GM19467 (cell line): ENCODE results near the gene C4B.

Source experiments
- ATAC-seq: cut with Tn5 transposase; IDR thresholded peaks from one replicate; pipeline ENCODE4 v1.9.1; 2021; ENCODE audit warnings: mild to moderate bottlenecking, moderate library complexity; ENCODE audit not compliant: unreplicated experiment

The C4B gene

GRCh38 chr6:32079566-32080290 is 65.1 kb downstream of the C4B start:
- ATAC-seq: no peak

DNA sequence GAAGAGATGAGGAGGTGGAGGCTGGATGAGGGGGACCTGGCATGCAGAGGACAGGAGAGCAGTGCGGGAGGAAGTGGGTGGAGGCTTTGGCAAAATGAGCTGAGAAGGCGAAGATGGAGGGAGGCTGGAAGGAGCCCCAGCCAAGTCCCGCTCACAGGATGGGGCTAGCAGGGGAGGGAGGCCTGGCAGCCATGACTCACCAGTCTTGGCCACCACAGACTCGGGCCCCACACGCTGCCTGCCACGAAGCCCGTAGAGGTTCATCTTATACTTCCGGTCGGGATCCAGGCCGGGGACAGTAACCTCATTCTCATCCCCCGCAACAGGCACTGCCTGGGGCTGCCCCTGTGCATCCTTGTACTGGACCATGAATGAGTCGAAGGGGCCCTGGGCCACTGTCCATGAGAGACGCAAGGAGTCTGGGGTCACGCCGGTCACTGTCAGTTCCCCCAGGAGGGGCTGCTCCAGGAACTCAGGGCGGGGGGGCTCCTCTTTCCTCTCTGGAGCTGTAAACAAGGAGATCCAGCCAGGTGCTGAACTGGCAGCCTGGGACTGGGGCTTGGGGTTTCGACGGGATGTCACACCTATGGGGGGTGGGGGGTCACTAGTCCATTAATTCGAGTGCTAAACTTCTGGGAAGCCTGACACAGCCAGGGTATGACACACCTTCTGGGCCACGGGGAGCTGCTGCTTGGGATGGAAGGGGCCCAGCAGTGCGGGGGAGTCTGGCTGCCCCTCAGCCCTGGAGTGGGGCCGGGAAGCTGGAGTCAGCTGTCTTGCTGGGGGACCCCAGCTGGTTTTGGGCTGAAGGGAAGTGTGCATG is 66.8 kb downstream of the C4B start:
- ATAC-seq: no peak

DNA sequence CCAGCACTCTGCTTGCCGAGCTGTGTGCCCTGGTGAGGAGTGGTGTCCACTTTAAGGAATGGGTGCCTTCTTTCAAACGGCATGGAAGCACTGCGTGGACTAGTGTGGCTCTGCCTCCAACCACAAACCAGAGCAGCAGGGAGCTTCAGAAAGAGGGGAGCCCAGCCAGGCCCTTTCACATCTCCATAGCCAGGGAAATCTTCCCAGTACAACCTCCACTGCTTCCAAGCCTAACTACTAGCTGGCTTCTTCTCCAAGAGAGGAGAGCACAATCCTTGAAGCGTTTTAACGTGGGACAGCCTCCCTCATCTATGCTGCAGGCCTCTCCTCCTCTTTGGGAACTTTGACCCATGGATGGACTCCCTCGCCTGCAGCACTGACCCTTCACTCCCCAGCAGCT is 67.9 kb downstream of the C4B start:
- no peak for ATAC-seq

GRCh38 chr6:32082935-32083334 is 68.3 kb downstream of the C4B start:
- ATAC-seq: no peak

DNA sequence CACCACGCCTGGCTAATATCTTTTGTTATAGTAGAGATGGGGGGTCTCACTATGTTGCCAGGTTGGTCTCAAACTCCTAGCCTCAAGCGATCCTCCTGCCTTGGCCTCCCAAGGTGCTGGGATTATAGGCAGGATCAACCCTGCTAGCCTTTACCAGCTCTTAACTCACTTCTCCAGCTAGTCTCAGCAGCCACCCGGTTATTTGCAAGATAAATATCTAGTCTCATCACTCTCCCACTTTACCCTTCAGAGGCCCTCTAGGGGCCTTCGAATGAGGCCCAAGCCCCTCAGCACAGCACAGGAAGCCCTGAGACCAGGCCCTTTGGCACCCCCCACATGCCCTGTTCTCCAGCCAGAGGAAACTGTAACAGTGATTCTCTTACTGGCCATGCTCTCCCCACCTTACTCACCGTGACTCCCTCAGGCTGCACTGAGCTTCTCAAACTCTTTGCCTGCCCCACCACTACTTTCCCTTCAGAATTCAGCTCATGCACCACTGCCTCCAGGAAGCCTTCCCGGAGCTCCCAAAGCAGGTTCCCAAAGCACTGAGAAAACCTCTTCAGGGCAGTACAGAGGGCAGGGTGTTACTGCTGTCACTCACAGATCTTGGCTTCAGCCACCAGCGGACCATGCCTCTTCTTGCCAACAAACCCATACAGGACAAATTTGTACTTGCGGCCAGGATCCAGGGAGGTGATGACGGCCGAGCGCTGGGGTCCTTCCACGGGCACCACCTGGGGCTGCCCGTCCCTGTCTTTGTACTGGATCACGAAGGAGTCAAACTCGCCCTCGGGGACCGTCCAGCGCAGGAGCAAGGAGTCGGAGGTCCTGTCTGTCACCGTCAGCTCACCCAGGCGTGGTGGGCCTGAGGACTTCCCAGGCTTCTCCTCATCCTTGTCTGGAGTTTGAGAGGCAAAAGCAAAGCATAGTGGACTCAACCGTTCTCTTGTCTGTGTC is 69.5 kb downstream of the C4B start:
- ATAC-seq: no peak

DNA sequence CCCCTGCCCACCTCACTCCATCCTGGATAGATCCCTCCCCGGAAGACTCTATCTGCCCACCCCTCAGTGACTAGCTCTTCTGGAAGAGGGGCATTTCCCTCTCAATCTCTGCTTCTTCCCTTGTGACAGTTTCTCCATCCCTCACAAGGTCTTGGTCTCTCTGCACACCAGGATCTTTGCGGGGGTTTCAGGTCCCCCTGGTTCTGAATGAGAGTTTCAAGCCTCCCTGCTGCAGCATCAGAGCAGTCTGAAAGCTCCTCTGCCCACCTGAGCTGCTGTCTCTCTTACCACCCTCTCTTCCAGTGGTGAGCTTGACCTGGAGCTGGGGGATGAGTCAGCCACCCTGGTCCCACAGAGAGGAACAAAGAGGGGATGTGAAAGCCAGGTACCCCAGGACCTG is 70.2 kb downstream of the C4B start:
- no peak for ATAC-seq
